Effector memory CD8-positive, alpha-beta T cell (primary cell): ENCODE results near the gene UBB.
A peak's percentile ranks its signal among the peaks of the same experiment; 100 is the strongest.

Source experiments
- ATAC-seq: fragments of 150-1000 bp; cut with Tn5 transposase; replicated peaks from 2 replicates; pipeline ENCODE4 v1.10.0; 2021; ENCODE audit warnings: mild to moderate bottlenecking, moderate library complexity
- DNase-seq, 3 experiments: peaks; one replicate each; pipeline ENCODE4 v3.0.0; 2021
- H3K27ac Mint-ChIP-seq, 2 donors: one replicate each; pipeline ENCODE4 v1.8.0; 2022; ENCODE audit warnings: mild to moderate bottlenecking in 2 of 2, mixed read lengths in 2 of 2, moderate library complexity in 2 of 2
- H3K27me3 Mint-ChIP-seq, 2 donors: one replicate each; pipeline ENCODE4 v1.8.0; 2022; ENCODE audit warnings: mixed read lengths in 2 of 2
- H3K36me3 Mint-ChIP-seq: one replicate; pipeline ENCODE4 v1.8.0; 2022; ENCODE audit warnings: mild to moderate bottlenecking, moderate library complexity, mixed read lengths; ENCODE audit not compliant: insufficient read depth
- H3K4me1 Mint-ChIP-seq, 2 donors: one replicate each; pipeline ENCODE4 v1.8.0; 2022; ENCODE audit warnings: low read depth in 2 of 2, mixed read lengths in 2 of 2
- H3K4me3 Mint-ChIP-seq, 2 donors: one replicate each; pipeline ENCODE4 v1.8.0; 2022; ENCODE audit warnings: mild to moderate bottlenecking in 2 of 2, mixed read lengths in 2 of 2, moderate library complexity in 2 of 2
- H3K9me3 Mint-ChIP-seq, 2 donors: one replicate each; pipeline ENCODE4 v1.8.0; 2022; ENCODE audit warnings: mixed read lengths in 2 of 2

Gene UBB

GRCh38 chr17:16417399-16417798, 36.5 kb downstream of the UBB start:
- peaks cover 60% of the 10 kb centered on the region for H3K36me3 Mint-ChIP-seq
- DNase-seq: no peak
- peak overlapping the region; percentile 94 to 97 for H3K4me3 Mint-ChIP-seq

DNA sequence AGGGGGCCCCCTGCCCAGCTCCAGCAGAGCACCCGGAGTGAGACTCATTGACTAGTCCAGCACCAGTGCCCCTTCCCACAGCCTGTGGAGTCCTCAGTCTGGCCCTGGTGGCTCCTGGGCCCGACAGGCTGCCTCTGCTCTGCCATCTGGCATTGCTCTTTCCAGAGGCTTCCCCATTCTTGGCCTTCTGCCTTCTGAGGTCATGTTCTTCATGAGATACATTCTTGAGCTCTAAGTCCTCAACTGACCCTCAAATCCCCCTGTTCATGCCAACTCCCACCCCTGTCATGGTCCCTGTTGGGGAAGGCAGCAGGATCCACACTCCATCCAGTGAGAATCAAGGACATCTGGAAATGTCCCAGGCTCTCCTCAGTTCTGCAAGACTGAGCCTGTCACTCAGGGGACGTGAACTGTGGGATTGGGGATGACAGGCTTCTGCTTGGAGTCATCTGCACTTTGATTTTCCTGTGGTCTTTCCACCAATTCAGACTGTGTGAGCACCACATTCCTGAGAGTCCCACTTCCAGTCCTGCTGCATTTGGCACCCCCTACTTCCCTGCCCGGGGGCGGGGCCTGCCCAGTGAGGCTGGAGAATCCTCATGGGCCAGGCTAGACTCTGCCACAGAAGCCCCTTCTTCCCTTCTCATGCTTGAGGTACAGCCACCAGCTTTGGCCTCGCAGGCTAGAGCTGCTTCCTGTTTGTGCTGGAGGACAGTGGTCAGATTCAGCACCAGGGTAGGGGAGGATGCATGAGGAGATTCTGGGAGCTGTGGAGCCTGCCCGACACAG, 37.2 kb downstream of the UBB start:
- Mint-ChIP-seq H3K4me3 (peak overlapping the region; percentile 94 to 97), H3K27me3 (no peaks in the 10 kb centered on the region), H3K9me3 (no peaks in the 10 kb centered on the region), H3K27ac (peak overlapping the region; percentile 98 to 99), H3K36me3 (peaks cover 67% of the 10 kb centered on the region), H3K4me1 (peaks cover 46 to 48% of the 10 kb centered on the region in 2 donors)
- DNase-seq (no peak), ATAC-seq (no peak)

More at GRCh38 chr17:16417399-16417798, 36.5 kb downstream of the UBB start:
- Mint-ChIP-seq H3K9me3 (no peaks in the 10 kb centered on the region), H3K27me3 (no peaks in the 10 kb centered on the region), H3K4me1 (peaks cover 43 to 46% of the 10 kb centered on the region in 2 donors), H3K27ac (peak overlapping the region; percentile 98 to 99)
- ATAC-seq: no peak

- no peaks in the 10 kb centered on the region for H3K9me3 Mint-ChIP-seq
- DNase-seq (no peak), ATAC-seq (no peak)
- peaks cover 46 to 48% of the 10 kb centered on the region in 2 donors for H3K4me1 Mint-ChIP-seq
- peaks cover 72% of the 10 kb centered on the region for H3K36me3 Mint-ChIP-seq
- H3K27ac Mint-ChIP-seq: peak overlapping the region; percentile 88 to 98
- H3K4me3 Mint-ChIP-seq: peak overlapping the region; percentile 94 to 97
- no peaks in the 10 kb centered on the region for H3K27me3 Mint-ChIP-seq
Observed at GRCh38 chr17:16418685-16419068, 37.8 kb downstream of the UBB start.

- no peak for DNase-seq
- H3K4me1 Mint-ChIP-seq: peaks cover 44 to 47% of the 10 kb centered on the region in 2 donors
- peak; percentile 13 for ATAC-seq
- H3K9me3 Mint-ChIP-seq: no peaks in the 10 kb centered on the region
- H3K27ac Mint-ChIP-seq: peak overlapping the region; percentile 88 to 98
- no peaks in the 10 kb centered on the region for H3K27me3 Mint-ChIP-seq
- peak overlapping the region; percentile 94 to 97 for H3K4me3 Mint-ChIP-seq
- H3K36me3 Mint-ChIP-seq: peaks cover 78% of the 10 kb centered on the region
Observed at GRCh38 chr17:16419074-16419928, 38.4 kb downstream of the UBB start.

- H3K27me3 Mint-ChIP-seq: no peaks in the 10 kb centered on the region
- peak overlapping the region; percentile 94 to 97 for H3K4me3 Mint-ChIP-seq
- peak overlapping the region; percentile 88 to 98 for H3K27ac Mint-ChIP-seq
- peaks cover 84% of the 10 kb centered on the region for H3K36me3 Mint-ChIP-seq
- DNase-seq (peak; percentile 27 to 32 (median 29)), ATAC-seq (peak; percentile 18)
- H3K4me1 Mint-ChIP-seq: peaks cover 38 to 43% of the 10 kb centered on the region in 2 donors
- no peaks in the 10 kb centered on the region for H3K9me3 Mint-ChIP-seq
Observed at GRCh38 chr17:16419929-16420271, 39.0 kb downstream of the UBB start.

DNA sequence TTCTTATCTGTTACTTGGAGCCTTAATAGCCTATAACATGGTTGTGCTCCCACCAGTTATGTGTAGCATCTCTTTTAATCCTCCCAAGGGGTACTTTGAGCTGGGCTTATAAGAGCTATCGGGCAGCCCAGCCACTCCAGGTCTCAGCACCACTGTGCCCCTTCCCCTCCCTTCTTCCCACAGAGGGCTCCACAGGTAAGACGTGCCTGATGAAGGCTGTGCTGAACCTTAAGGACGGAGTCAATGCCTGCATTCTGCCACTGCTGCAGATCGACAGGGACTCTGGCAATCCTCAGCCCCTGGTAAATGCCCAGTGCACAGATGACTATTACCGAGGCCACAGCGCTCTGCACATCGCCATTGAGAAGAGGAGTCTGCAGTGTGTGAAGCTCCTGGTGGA, 41.5 kb downstream of the UBB start:
- Mint-ChIP-seq H3K9me3 (no peaks in the 10 kb centered on the region), H3K36me3 (peaks cover 89% of the 10 kb centered on the region), H3K27me3 (no peaks in the 10 kb centered on the region), H3K27ac (peak overlapping the region in 1 of 2 donors; percentile 35), H3K4me1 (peaks cover 23 to 32% of the 10 kb centered on the region in 2 donors), H3K4me3 (no peak overlapping the region)
- DNase-seq (no peak), ATAC-seq (no peak)

GRCh38 chr17:16423226-16423872, 42.5 kb downstream of the UBB start:
- H3K4me1 Mint-ChIP-seq: peaks cover 23 to 28% of the 10 kb centered on the region in 2 donors
- peaks cover 83% of the 10 kb centered on the region for H3K36me3 Mint-ChIP-seq
- H3K9me3 Mint-ChIP-seq: no peaks in the 10 kb centered on the region
- no peak overlapping the region for H3K27ac Mint-ChIP-seq
- no peak for ATAC-seq
- no peak overlapping the region for H3K4me3 Mint-ChIP-seq
- no peak for DNase-seq
- H3K27me3 Mint-ChIP-seq: no peaks in the 10 kb centered on the region

- Mint-ChIP-seq H3K27ac (peak overlapping the region in 1 of 2 donors; percentile 38), H3K9me3 (no peaks in the 10 kb centered on the region), H3K27me3 (no peaks in the 10 kb centered on the region), H3K4me3 (no peak overlapping the region), H3K36me3 (peaks cover 74% of the 10 kb centered on the region), H3K4me1 (peaks cover 6 to 11% of the 10 kb centered on the region in 2 donors)
- ATAC-seq (no peak), DNase-seq (no peak)
Observed at GRCh38 chr17:16425202-16425601, 44.3 kb downstream of the UBB start.

- H3K4me3 Mint-ChIP-seq: no peak overlapping the region
- no peaks in the 10 kb centered on the region for H3K27me3 Mint-ChIP-seq
- peak overlapping the region in 1 of 2 donors; percentile 38 for H3K27ac Mint-ChIP-seq
- H3K4me1 Mint-ChIP-seq: peaks cover 4 to 7% of the 10 kb centered on the region in 2 donors
- H3K9me3 Mint-ChIP-seq: no peaks in the 10 kb centered on the region
- no peak for DNase-seq
- H3K36me3 Mint-ChIP-seq: peaks cover 75% of the 10 kb centered on the region
- ATAC-seq: no peak
Observed at GRCh38 chr17:16425698-16426659, 45.1 kb downstream of the UBB start.

GRCh38 chr17:16427020-16427419, 46.1 kb downstream of the UBB start:
- Mint-ChIP-seq H3K4me1 (peaks cover 3 to 6% of the 10 kb centered on the region in 2 donors), H3K4me3 (no peak overlapping the region), H3K27me3 (no peaks in the 10 kb centered on the region), H3K36me3 (peaks cover 65% of the 10 kb centered on the region), H3K27ac (no peak overlapping the region), H3K9me3 (no peaks in the 10 kb centered on the region)
- DNase-seq (no peak), ATAC-seq (no peak)

GRCh38 chr17:16428098-16428882, 47.4 kb downstream of the UBB start:
- Mint-ChIP-seq H3K9me3 (no peaks in the 10 kb centered on the region), H3K36me3 (peaks cover 65% of the 10 kb centered on the region), H3K27me3 (no peaks in the 10 kb centered on the region), H3K4me1 (peaks cover 0 to 3% of the 10 kb centered on the region in 2 donors), H3K27ac (peak overlapping the region in 1 of 2 donors; percentile 17), H3K4me3 (no peak overlapping the region)
- ATAC-seq (no peak), DNase-seq (peak in 1 of 3 experiments; percentile 20)

GRCh38 chr17:16429083-16429482, 48.2 kb downstream of the UBB start:
- H3K9me3 Mint-ChIP-seq: no peaks in the 10 kb centered on the region
- no peaks in the 10 kb centered on the region for H3K27me3 Mint-ChIP-seq
- peaks cover 62% of the 10 kb centered on the region for H3K36me3 Mint-ChIP-seq
- ATAC-seq: no peak
- H3K4me3 Mint-ChIP-seq: no peak overlapping the region
- no peak for DNase-seq
- H3K27ac Mint-ChIP-seq: peak overlapping the region in 1 of 2 donors; percentile 77
- H3K4me1 Mint-ChIP-seq: peaks cover 0 to 3% of the 10 kb centered on the region in 2 donors
